H9 (cell line): ENCODE measurements around the gene ALKBH1. TPM values are rescaled to one million over a fixed set of nuclear protein-coding genes. Genes with fewer than 3 reads are reported as not detected.

Source experiments
- DNase-seq: peaks from one replicate; pipeline ENCODE4 v3.0.0-alpha.2; 2017
- H2AFZ ChIP-seq: one replicate; pipeline ENCODE4 v1.6.1; 2013; ENCODE audit warnings: mild to moderate bottlenecking, low read length, control low read depth, moderate library complexity
- H2AK5ac ChIP-seq: 2 replicates; pipeline ENCODE4 v1.6.1; 2013; ENCODE audit warnings: low read length, control low read depth, mixed read lengths; ENCODE audit not compliant: insufficient read length
- H2BK120ac ChIP-seq: one replicate; pipeline ENCODE4 v1.6.1; 2013; ENCODE audit warnings: low read depth, mild to moderate bottlenecking, low read length, control low read depth, inconsistent platforms; ENCODE audit not compliant: poor library complexity, severe bottlenecking
- H2BK12ac ChIP-seq: 2 replicates; pipeline ENCODE4 v1.6.1; 2013; ENCODE audit warnings: low read length, control low read depth, mixed read lengths, low read depth; ENCODE audit not compliant: insufficient read length
- H2BK15ac ChIP-seq: 2 replicates; pipeline ENCODE4 v1.6.1; 2013; ENCODE audit warnings: low read depth, low read length, control low read depth
- H2BK20ac ChIP-seq: one replicate; pipeline ENCODE4 v1.6.1; 2013; ENCODE audit warnings: low read depth, mild to moderate bottlenecking, low read length, control low read depth, inconsistent platforms; ENCODE audit not compliant: poor library complexity, severe bottlenecking
- H2BK5ac ChIP-seq: 2 replicates; pipeline ENCODE4 v1.6.1; 2013; ENCODE audit warnings: low read length, control low read depth, mixed read lengths; ENCODE audit not compliant: insufficient read length
- H3K14ac ChIP-seq: 2 replicates; pipeline ENCODE4 v1.6.1; 2013; ENCODE audit warnings: low read length, control low read depth; ENCODE audit not compliant: insufficient read depth
- H3K18ac ChIP-seq: 2 replicates; pipeline ENCODE4 v1.6.1; 2013; ENCODE audit warnings: low read depth, mild to moderate bottlenecking, mixed read lengths, low read length, control low read depth; ENCODE audit not compliant: insufficient read length
- H3K23ac ChIP-seq: 2 replicates; pipeline ENCODE4 v1.6.1; 2013; ENCODE audit warnings: low read length, control low read depth, mixed read lengths, low read depth; ENCODE audit not compliant: insufficient read length
- H3K23me2 ChIP-seq: 2 replicates; pipeline ENCODE4 v1.6.1; 2013; ENCODE audit warnings: low read depth, mild to moderate bottlenecking, mixed read lengths, low read length, control low read depth; ENCODE audit not compliant: insufficient read length, poor library complexity, severe bottlenecking
- H3K27ac ChIP-seq: 2 replicates; pipeline ENCODE4 v1.5.1; 2013; ENCODE audit warnings: low read length, control low read depth, mixed read lengths, low read depth; ENCODE audit not compliant: insufficient read length
- H3K27me3 ChIP-seq: 2 replicates; pipeline ENCODE4 v1.6.1; 2013; ENCODE audit warnings: low read length, control low read depth, inconsistent platforms; ENCODE audit not compliant: insufficient read depth
- H3K4ac ChIP-seq: 2 replicates; pipeline ENCODE4 v1.6.1; 2013; ENCODE audit warnings: low read depth, mild to moderate bottlenecking, control low read depth, inconsistent platforms, low read length, moderate library complexity
- H3K4me1 ChIP-seq: 2 replicates; pipeline ENCODE4 v1.6.1; 2013; ENCODE audit warnings: low read length, control low read depth, inconsistent platforms; ENCODE audit not compliant: insufficient read depth
- H3K4me2 ChIP-seq: 2 replicates; pipeline ENCODE4 v1.6.1; 2013; ENCODE audit warnings: low read length, control low read depth, mixed read lengths; ENCODE audit not compliant: insufficient read length, insufficient read depth
- H3K56ac ChIP-seq: 2 replicates; pipeline ENCODE4 v1.6.1; 2013; ENCODE audit warnings: low read depth, mild to moderate bottlenecking, mixed read lengths, low read length, control low read depth; ENCODE audit not compliant: insufficient read length
- H3K79me1 ChIP-seq: 2 replicates; pipeline ENCODE4 v1.6.1; 2013; ENCODE audit warnings: low read depth, mild to moderate bottlenecking, moderate library complexity, low read length, control low read depth, inconsistent platforms; ENCODE audit not compliant: insufficient read depth, poor library complexity, severe bottlenecking
- H3K79me2 ChIP-seq: 2 replicates; pipeline ENCODE4 v1.6.1; 2013; ENCODE audit warnings: low read length, control low read depth, inconsistent platforms; ENCODE audit not compliant: insufficient read depth
- H3K9ac ChIP-seq: 2 replicates; pipeline ENCODE4 v1.6.1; 2013; ENCODE audit warnings: low read length, control low read depth, mixed read lengths; ENCODE audit not compliant: insufficient read length; ENCODE audit errors: extremely low read depth
- H3K9me3 ChIP-seq: one replicate; pipeline ENCODE4 v1.6.1; 2013; ENCODE audit warnings: low read depth, low read length, inconsistent platforms; ENCODE audit not compliant: control insufficient read depth
- H3T11ph ChIP-seq: one replicate; pipeline ENCODE4 v1.6.1; 2013; ENCODE audit warnings: mild to moderate bottlenecking, low read length, control low read depth, inconsistent platforms
- H4K20me1 ChIP-seq: one replicate; pipeline ENCODE4 v1.6.1; 2013; ENCODE audit not compliant: control insufficient read depth, insufficient read length, insufficient read depth
- H4K5ac ChIP-seq: 2 replicates; pipeline ENCODE4 v1.6.1; 2013; ENCODE audit warnings: low read depth, mild to moderate bottlenecking, mixed read lengths, low read length, control low read depth; ENCODE audit not compliant: insufficient read length
- H4K8ac ChIP-seq: replicated peaks from 2 replicates; pipeline ENCODE4 v1.6.1; 2013; ENCODE audit warnings: low read length, control low read depth, mixed read lengths, low read depth; ENCODE audit not compliant: insufficient read length
- H4K91ac ChIP-seq: 2 replicates; pipeline ENCODE4 v1.6.1; 2013; ENCODE audit warnings: low read depth, mild to moderate bottlenecking, moderate library complexity, mixed read lengths, low read length, control low read depth; ENCODE audit not compliant: insufficient read length
- H3K27ac Mint-ChIP-seq, 3 experiments: 2 replicates in 2 of 3; 3 replicates in 1 of 3; pipeline ENCODE4 v1.8.0; 2020 to 2021; ENCODE audit warnings: mixed read lengths in 3 of 3, mild to moderate bottlenecking in 1 of 3, moderate library complexity in 1 of 3
- H3K27me3 Mint-ChIP-seq: 2 replicates; pipeline ENCODE4 v1.8.0; 2021; ENCODE audit warnings: low read depth, mild to moderate bottlenecking, moderate library complexity, mixed read lengths
- H3K36me3 Mint-ChIP-seq, 3 experiments: 2 replicates in 2 of 3; 3 replicates in 1 of 3; pipeline ENCODE4 v1.8.0; 2020 to 2021; ENCODE audit warnings: low read depth in 3 of 3, mixed read lengths in 3 of 3; ENCODE audit not compliant: insufficient read depth in 1 of 3
- H3K4me1 Mint-ChIP-seq, 2 experiments: 2 replicates each; pipeline ENCODE4 v1.8.0; 2020; ENCODE audit warnings: mixed read lengths in 2 of 2
- H3K4me3 Mint-ChIP-seq, 2 experiments: 2 replicates in 1 of 2; 3 replicates in 1 of 2; pipeline ENCODE4 v1.8.0; 2020 to 2021; ENCODE audit warnings: mild to moderate bottlenecking in 2 of 2, mixed read lengths in 2 of 2, moderate library complexity in 1 of 2
- H3K9me3 Mint-ChIP-seq, 2 experiments: 2 replicates in 1 of 2; 3 replicates in 1 of 2; pipeline ENCODE4 v1.8.0; 2020; ENCODE audit warnings: mild to moderate bottlenecking in 2 of 2, mixed read lengths in 2 of 2, moderate library complexity in 1 of 2
- WGBS: extraction: QIAGEN DNeasy Blood & Tissue Kit; methylation state at CpG from one replicate; pipeline ENCODE4 v1.1.7; 2013; ENCODE audit warnings: missing lambda C conversion rate, low lambda C conversion rate, mixed read lengths; ENCODE audit not compliant: insufficient read length; ENCODE audit errors: extremely low coverage; 5-methylcytosine and 5-hydroxymethylcytosine counted together
- total RNA-seq: library from RNA; stranded (reverse); gene quantifications from 2 replicates; pipeline ENCODE4 v1.2.1, GENCODE V29; 2021
- TF ChIP-seq, protein P1 (sequence below): fragments of 200-600 bp; sonication (generic); conservative IDR thresholded peaks from 3 replicates; pipeline ENCODE4 v1.8.0; 2021; ENCODE audit warnings: antibody characterized with exemption, mild to moderate bottlenecking

The ALKBH1 gene
- total RNA-seq, 1 experiment from 2014 or later, result 18.7 TPM

DNA sequence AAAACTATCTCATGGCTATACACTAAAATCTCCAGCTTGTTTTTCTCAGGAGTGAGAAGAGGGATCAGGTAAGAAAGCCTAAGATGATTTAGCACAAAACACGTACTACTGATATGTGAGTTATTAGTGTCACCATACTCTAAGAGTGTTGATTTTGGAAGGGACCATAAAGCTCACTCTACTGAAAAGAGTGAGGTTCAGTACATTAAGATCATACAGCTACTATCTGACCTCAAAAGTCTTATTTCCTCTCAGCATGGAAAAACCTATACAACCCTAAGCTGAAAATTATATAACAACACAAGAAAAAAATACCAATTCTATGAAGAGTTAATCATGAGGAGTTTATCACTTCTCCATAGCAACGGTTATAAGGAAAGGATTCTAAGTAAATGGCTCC is 33.6 kb upstream of the ALKBH1 start:
- no peak for DNase-seq
- Histone ChIP-seq H2BK5ac (no peak overlapping the region), H3K4me2 (no peak overlapping the region), H3T11ph (no peak overlapping the region), H4K8ac (no peak overlapping the region), H2BK12ac (no peak overlapping the region), H3K79me2 (no peaks in the 10 kb centered on the region; the same call in 1 of the 2 replicates), H3K79me1 (no peaks in the 10 kb centered on the region), H3K27me3 (no peaks in the 10 kb centered on the region), H2AK5ac (no peak overlapping the region), H3K18ac (no peak overlapping the region), H3K4me1 (no peaks in the 10 kb centered on the region), H2BK20ac (no peak overlapping the region), H4K5ac (no peak overlapping the region), H3K9ac (no peak overlapping the region), H2AFZ (no peak overlapping the region), H3K23me2 (no peaks in the 10 kb centered on the region), H3K23ac (no peak overlapping the region), H3K27ac (no peak overlapping the region), H3K14ac (no peak overlapping the region), H4K20me1 (no peaks in the 10 kb centered on the region), H3K9me3 (no peaks in the 10 kb centered on the region), H4K91ac (no peak overlapping the region), H3K4ac (no peak overlapping the region), H3K56ac (no peak overlapping the region), H2BK120ac (no peak overlapping the region), H2BK15ac (no peak overlapping the region)
- no CpG with 5 or more reads among the region's 2 CpGs for WGBS
- H3K27me3 Mint-ChIP-seq, result no peaks in the 10 kb centered on the region
- no peaks in the 10 kb centered on the region for H3K9me3 Mint-ChIP-seq
- peaks cover 22 to 56% (median 53%) of the 10 kb centered on the region in 3 experiments for H3K36me3 Mint-ChIP-seq
- H3K4me1 Mint-ChIP-seq, result no peaks in the 10 kb centered on the region
- no peak overlapping the region for H3K4me3 Mint-ChIP-seq
- TF ChIP-seq, protein P1, sequence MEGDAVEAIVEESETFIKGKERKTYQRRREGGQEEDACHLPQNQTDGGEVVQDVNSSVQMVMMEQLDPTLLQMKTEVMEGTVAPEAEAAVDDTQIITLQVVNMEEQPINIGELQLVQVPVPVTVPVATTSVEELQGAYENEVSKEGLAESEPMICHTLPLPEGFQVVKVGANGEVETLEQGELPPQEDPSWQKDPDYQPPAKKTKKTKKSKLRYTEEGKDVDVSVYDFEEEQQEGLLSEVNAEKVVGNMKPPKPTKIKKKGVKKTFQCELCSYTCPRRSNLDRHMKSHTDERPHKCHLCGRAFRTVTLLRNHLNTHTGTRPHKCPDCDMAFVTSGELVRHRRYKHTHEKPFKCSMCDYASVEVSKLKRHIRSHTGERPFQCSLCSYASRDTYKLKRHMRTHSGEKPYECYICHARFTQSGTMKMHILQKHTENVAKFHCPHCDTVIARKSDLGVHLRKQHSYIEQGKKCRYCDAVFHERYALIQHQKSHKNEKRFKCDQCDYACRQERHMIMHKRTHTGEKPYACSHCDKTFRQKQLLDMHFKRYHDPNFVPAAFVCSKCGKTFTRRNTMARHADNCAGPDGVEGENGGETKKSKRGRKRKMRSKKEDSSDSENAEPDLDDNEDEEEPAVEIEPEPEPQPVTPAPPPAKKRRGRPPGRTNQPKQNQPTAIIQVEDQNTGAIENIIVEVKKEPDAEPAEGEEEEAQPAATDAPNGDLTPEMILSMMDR, result no peak
- no peak overlapping the region for H3K27ac Mint-ChIP-seq
